Activated effector memory CD4-positive, alpha-beta T cell treated with anti-CD3 and anti-CD28 coated beads, Interleukin-2, amount 50 U/mL, for 16 hours (primary cell): ENCODE measurements around the gene BOD1.

Source experiments
- DNase-seq: peaks from one replicate; pipeline ENCODE4 v3.0.0-alpha.2; 2020

The BOD1 gene

GRCh38 chr5:173616577-173617118 lies at the start of gene BOD1:
Gene BOD1, minus strand, starts transcription at chr5:173616650. Its CDS starts 214 bp downstream, at chr5:173616436.
- DNase-seq: peak; percentile 98

GRCh38 chr5:173665326-173665725 lies 48.9 kb upstream of the BOD1 start:
- DNase-seq: no peak

DNA sequence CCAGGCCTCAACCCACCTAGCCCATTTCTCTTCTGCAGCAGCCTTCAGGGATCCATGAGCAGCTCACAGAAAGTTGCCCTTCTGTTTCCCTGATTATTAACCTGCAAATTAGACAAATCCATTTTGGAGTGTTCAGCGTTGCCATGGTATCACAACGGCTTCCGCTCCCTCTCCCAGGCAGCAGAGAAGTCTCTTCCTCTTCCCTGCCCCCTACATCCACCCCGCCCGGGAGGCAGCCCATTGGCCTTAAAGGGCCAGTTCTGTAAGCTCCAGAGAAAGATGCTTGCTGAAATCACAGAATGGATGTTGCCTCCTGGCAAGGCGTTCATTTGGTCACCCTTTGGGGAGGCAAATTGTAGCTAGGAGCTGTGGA lies 47.7 kb upstream of the BOD1 start:
- no peak for DNase-seq

DNA sequence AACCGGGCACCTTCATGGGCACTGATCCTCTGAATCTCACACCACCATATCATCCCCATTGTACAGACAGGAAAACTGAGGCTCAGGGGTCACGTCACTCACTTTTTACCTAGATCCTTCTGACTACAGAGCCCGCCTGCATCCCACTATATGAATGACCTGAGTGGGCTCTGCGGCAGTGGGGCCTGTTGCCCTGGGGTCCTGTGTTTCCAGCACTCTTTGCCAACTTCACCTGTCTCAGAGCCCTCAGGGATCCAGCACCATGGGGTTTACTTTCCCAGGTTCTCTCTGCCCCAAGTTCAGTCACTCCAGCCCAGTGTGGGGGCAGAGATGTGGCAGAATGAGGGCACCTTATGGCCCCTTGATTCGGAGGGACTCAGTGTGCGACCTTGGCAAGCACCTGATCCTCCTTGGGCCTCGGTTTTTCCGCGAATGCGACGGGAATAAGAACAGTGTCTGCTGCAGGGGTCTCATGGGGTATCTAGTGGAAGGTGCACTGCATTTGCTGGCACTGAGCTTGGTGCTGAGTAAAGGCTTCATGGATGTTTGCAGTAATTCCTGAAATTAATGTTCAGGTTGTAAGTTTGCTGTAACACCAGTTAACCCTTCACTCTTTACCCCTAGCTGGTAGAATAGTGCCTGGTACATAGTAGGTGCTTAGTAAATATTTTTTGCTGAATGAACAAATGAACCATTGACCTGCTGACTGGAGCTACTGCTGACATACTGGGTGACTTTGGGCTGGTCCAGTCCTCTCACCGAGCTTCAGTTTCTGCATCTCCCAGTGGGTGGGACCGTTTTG lies 47.1 kb upstream of the BOD1 start:
- DNase-seq: no peak

DNA sequence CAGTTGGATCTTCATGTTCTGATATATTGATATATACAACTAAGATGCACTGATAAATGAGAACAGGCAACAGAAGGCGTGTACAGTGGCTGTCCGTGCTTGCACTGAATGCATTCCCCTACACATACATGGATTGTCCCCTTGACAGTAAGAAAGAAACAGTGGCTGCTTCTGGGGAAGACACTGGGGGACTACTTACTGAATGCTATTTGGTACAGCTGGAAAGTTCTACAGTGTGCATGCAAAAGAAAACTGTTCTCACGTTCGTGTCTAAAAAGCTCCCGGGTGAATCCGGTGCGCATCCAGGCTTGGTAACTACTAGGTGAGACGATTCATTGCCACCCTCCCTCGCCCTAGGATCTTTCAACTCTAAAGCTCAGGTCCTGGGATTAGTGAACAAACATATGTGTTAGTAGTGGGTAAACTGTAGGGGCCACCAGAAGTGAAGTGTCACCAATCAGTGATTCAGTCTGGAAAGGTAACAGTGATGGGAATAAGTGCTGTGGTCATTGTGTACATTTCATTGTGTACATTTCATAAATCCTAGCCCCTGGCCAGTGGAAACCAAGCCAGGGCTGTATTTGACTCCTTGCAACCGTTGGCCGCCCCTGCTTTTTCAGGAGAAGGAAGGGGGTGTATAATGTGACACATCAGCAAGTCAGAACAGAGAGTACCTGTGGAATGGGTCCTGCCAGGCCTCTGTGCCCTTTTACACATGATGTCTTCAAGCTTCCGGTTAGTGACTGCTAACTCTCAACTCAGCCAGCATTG lies 46.3 kb upstream of the BOD1 start:
- no peak for DNase-seq

GRCh38 chr5:173660481-173661280 lies 44.2 kb upstream of the BOD1 start:
- DNase-seq: no peak

DNA sequence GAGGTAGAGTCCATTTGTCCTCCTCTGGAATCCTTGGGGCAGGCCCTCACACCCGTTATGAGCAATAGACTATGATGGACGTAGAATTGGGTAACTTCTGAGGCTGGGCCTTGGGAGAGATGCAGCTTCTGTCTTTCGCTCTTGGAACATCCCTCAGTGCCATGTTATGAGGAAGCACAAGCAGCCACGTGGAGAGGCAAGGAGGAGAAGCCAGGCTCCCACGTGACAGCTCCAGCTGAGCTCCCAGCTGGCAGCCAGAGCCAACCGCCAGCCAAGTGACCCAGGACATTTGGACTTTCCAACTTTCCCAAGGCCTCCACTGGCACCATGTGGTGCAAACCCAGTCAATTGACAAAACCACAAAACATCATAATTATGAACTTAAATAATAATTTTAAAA lies 43.0 kb upstream of the BOD1 start:
- no peak for DNase-seq

DNA sequence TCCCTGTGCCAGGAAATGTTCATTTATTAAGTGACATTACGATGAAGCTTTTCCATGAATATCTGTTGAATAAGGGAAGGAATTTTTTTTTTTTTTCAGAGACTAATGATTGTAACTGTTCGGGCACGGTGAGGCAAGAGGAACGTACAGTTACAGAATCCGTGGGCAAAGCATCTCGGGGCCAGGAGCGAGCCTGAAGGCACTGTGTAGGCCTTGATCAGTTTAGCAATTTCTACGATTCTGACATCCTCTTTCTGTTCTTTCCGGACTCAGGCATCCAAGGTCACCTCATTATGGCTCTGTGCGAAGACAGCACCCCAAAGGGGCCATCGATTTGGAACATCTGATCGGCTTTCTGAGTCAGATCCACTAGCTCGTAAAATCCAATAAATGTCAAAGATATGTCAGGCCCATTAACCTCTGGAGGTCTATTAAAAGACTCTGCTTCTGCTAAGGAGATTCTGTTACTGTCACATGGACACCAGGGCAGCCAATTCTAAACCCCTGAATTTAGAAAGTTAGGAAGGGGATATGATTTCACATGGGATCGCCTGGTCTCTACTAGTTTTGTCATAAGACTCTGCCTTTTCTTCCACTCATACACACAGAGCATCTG lies 41.4 kb upstream of the BOD1 start:
- no peak for DNase-seq

DNA sequence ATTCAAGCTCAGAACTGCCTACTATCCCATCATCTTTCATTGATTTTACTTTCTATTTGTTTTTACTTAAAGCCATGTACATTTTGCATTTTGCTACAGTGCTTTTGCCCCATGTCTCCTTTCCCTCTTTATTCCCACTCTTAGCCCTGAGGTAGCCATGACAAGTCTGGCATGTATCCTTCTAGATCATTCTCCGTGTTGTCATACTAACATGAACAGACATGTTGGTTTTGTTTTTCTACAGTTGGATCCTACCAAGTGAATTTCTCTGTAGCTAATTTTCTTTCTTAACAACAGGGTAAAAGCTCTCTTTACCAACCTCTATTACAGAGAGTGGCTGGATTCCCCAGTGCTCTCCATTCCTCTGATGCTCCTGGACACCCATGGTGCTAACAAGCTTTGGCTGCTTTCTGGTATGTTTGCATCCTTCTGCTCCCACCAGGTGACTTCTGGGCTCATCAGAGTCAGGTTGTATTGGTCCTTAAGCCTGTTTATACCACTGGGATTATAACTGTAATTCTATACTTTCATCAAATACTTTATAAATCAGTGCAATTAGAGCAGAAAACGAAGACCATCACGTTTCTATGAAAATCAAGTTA lies 38.8 kb upstream of the BOD1 start:
- no peak for DNase-seq

DNA sequence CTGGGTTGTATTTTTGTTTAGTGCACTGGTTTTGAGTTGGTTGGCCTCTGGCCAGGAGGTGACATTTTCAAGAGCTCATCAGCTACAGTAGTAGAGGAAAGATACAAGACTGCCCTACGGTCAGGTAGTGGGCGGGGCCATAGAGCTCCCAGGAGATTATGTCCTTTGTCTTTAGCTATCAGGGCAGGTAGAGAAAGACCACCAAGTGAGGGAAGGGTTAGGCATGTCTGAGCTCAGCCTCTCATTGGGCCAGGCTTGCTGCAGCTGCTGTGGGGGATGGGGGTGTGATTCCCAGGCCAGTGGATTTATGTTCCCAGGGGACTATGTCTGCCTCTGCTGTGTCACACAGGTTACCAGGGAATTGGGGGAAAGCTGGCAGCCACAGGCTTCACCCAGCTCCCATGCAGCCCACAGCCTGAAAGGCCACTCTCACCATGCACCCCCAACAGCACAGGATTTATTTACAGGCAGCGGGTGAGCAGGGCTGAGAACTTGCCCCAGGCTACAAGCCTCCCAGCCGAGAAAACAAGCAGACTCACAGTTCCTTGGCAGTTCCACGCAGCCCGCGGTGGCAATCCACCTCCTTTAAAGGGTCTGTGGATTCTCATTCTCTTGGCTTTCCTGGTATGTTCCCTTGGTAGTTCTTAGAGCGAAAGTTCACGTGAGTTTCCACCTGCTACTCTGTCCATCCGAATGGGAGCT lies 37.5 kb upstream of the BOD1 start:
- peak; percentile 14 for DNase-seq

DNA sequence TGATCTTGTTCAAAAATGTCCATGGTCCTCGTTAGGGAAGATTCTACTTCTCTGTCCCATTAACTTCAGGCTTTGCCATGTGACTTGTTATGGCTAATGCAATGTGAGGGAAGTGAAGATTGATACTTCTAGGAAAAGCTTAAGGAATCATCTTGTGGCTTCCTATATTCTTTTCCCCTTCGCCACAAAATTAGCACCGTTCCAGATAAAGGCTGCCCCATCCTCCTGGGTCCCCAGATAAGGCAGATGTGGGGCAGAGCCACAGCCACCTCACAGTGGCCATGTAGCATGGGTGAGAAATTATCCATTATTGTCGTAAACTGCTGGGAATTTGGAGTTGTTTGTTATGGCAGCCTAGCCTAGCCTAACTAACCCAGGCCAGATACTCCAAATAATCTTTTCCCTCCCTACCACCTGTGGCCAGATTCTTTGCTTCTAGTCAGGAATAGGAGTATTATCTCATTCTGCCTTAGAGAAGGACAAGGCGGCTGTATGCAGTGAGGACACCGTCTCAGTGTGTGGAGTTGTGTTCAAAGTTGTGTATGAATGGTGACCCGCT lies 31.9 kb upstream of the BOD1 start:
- DNase-seq: peak; percentile 24

DNA sequence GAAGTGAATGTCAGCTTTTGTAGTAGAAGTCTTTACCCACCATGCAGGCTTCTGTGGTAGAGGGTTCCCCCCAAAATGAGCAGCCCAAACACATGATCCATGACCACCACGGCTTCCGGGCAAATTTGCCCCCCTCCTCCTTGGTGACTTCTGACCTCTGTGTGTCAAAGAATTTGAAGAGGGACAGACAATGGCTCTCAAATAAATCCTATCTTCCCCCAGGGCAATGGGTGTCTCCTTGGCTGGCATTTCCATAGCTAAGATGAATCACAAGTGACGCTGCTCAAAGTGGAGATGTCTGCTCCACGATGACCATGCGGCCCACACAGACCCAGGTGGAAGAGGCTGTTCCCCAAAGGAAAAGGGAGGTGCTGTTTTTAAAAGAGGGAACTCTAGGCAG lies 30.2 kb upstream of the BOD1 start:
- peak; percentile 37 for DNase-seq

GRCh38 chr5:173645890-173646574 lies 29.6 kb upstream of the BOD1 start:
- peak; percentile 42 for DNase-seq

DNA sequence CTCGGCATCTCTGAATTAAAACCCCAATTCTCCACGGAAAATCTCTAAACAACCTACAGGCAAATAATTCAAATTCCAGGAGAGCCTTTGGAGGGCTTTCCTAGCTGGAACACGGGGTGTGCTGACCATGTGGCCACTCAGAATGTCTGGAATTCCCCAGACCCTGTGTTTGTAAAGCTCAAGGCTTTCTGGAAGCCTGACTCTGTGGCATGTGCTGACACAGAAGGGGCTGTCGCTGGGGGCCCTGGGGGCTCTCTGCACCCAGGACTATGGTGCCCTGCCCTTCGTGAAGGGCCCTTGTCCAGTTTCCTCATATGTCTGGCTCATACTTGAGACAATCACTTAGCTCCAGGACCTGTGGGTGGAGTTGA lies 29.0 kb upstream of the BOD1 start:
- DNase-seq: peak; percentile 38

- DNase-seq: peak; percentile 14
Measured at GRCh38 chr5:173644673-173645436, 28.4 kb upstream of the BOD1 start.

DNA sequence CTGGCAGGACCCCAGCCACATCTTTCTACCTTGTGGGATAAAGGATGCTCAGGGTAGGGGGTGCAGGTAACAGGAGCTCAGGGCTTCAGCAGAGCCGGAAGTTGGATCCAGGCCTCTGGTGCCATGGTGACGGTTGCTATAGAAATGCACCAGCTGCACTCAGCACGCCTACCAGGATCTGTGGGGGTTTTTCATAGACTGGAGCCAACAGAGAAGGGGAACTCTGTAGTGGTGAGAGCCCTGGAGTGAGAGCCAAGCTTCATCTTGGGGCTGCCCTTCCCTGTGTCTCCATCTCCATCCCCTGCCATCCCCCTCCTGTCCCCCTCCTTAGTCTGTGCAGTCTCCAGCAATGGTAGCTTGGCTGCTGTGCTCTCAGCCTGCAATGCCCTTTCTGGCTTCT lies 27.5 kb upstream of the BOD1 start:
- DNase-seq: peak; percentile 54

DNA sequence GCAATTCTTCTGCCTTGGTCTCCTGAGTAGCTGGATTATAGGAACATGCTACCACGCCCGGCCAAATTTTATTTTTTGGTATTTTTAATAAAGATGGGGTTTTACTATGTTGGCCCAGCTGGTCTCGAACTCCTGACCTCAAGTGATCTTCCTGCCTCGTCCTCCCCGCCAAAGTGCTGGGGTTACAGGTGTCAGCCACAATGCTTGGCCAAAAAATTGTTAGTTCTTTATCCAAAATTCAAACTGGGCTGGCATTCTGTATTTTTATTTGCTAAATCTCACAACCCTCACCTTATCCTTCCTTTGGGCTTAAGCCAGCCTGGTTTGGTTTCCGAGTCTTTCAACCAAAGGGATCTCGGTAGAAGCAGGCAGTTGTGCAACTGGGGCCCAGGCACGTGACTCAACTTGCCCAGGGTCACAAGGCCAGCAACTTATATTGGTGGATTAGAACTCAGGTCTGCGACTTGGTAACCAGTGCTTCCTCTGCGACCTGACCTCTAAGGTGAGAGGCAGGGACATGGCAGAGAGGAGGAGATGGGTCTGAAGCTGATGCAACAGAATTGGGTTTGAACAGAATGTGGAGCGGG lies 26.5 kb upstream of the BOD1 start:
- DNase-seq: peak; percentile 27

DNA sequence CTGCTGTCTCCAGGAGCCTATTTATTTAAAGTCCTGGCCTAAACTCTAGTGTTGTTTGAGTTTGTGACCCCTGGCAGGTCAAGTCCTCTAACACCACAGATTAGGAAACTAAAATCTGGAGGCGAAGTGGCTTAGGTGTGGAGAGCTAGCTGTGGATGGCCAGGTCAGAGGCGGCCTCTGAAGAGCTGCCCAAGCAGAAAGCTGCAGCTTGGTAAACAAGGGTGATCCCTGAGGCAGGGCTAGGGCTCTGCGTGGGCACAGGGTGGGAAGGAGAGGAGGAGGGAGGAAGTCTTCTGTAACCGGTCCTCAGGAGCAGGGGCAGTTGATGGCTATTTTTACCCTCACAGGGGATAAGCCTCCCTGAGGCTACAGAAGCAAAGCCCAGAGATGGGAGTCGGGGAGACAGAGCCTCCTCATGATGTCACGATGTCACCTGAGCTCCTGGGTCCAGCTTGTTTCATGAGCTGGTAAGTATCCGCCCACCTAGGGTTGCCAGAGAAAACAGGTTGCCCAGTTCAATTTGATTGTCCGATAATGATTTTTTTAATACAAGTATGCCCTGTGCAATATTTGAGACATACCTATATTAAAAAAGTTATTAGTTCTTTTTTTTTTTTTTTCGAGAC lies 25.9 kb upstream of the BOD1 start:
- DNase-seq: peak; percentile 28
